Esophagus squamous epithelium (tissue), 4 donors: ENCODE results near the gene TNFRSF13B.

Source experiments
- POLR2A ChIP-seq, 4 donors: fragments of 450-650 bp; IDR thresholded peaks; one replicate each; pipeline ENCODE4 v1.6.1; 2017; ENCODE audit warnings: antibody characterized with exemption in 4 of 4, mild to moderate bottlenecking in 4 of 4, moderate library complexity in 3 of 4
- TF ChIP-seq, protein P1 (sequence below), 6 experiments: fragments of 450-650 bp in 4 of 6; fragments of 200-600 bp in 2 of 6; sonication (generic) in 2 of 6; IDR thresholded peaks; one replicate each; pipeline ENCODE4 v1.5.1; 2016 to 2019; ENCODE audit warnings: antibody characterized with exemption in 6 of 6, mild to moderate bottlenecking in 4 of 6, moderate library complexity in 4 of 6

DNA sequence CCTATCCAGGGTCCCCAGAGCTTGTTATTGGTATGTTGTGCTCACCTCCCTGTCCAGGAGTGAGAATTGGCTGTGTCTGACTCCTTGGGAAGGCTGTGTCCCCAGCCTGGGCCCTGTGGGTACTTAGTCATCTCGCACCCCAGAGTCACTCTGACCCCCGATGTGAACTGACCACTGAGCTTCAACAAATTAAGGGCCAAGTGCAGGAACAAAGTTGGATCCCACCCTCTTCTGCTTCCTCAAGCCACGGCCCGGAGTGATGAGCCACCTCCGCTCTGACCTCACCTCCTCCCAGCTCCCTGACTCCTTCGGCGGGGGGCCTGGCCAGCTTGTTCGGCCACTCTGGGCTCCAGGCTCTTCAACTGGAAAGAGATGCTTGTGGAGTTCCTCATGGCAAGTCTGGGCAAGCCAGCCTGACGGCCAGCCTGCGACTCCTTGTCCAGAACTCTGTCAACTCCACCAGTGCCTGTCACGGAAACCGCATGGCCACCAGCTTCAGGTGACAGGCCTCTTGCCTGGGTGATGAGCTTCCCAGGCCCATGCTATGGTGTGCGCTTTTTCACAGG, 48.1 kb upstream of the TNFRSF13B start:
- TF ChIP-seq, protein P1, sequence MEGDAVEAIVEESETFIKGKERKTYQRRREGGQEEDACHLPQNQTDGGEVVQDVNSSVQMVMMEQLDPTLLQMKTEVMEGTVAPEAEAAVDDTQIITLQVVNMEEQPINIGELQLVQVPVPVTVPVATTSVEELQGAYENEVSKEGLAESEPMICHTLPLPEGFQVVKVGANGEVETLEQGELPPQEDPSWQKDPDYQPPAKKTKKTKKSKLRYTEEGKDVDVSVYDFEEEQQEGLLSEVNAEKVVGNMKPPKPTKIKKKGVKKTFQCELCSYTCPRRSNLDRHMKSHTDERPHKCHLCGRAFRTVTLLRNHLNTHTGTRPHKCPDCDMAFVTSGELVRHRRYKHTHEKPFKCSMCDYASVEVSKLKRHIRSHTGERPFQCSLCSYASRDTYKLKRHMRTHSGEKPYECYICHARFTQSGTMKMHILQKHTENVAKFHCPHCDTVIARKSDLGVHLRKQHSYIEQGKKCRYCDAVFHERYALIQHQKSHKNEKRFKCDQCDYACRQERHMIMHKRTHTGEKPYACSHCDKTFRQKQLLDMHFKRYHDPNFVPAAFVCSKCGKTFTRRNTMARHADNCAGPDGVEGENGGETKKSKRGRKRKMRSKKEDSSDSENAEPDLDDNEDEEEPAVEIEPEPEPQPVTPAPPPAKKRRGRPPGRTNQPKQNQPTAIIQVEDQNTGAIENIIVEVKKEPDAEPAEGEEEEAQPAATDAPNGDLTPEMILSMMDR (IDR thresholded peaks at IDR 0.05) = no peak
- no peak for TF ChIP-seq POLR2A (IDR thresholded peaks at IDR 0.05)
